B cell (primary cell): Measurements from ENCODE around the gene NRDC.

ENCODE experiments used
- EZH2 ChIP-seq: IDR thresholded peaks from 2 replicates; pipeline ENCODE4 v1.6.1; 2012; ENCODE audit warnings: borderline replicate concordance, low read depth, mild to moderate bottlenecking, moderate library complexity, low read length; ENCODE audit not compliant: insufficient read depth, poor library complexity, severe bottlenecking
- TF ChIP-seq, protein P1 (sequence below): fragments of 200-600 bp; IDR thresholded peaks from one replicate; pipeline ENCODE4 v1.8.0; 2022; ENCODE audit warnings: antibody characterized with exemption, mild to moderate bottlenecking

DNA sequence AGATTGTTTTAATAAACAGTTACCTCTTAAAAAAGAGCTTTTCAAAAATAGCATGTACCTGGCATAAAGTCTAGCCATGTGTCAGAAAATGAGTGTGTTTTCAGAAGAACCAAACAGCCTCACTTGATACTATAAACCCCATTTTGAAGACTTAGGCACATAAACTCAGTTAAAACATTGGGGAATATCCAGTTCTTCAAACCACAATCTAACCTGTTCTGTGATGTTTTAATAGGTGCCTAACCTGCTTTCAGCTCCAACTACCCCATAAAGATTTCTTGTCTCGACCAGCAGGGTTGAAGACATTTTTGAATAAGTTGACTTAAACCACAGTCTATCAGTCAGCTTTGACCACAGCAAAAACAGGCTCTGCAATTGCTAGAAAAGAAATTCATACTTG is 41.3 kb downstream of the NRDC start:
- TF ChIP-seq EZH2: no peak
- TF ChIP-seq, protein P1, sequence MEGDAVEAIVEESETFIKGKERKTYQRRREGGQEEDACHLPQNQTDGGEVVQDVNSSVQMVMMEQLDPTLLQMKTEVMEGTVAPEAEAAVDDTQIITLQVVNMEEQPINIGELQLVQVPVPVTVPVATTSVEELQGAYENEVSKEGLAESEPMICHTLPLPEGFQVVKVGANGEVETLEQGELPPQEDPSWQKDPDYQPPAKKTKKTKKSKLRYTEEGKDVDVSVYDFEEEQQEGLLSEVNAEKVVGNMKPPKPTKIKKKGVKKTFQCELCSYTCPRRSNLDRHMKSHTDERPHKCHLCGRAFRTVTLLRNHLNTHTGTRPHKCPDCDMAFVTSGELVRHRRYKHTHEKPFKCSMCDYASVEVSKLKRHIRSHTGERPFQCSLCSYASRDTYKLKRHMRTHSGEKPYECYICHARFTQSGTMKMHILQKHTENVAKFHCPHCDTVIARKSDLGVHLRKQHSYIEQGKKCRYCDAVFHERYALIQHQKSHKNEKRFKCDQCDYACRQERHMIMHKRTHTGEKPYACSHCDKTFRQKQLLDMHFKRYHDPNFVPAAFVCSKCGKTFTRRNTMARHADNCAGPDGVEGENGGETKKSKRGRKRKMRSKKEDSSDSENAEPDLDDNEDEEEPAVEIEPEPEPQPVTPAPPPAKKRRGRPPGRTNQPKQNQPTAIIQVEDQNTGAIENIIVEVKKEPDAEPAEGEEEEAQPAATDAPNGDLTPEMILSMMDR: no peak
